ENCODE results near the gene ZNF574.

DNA sequence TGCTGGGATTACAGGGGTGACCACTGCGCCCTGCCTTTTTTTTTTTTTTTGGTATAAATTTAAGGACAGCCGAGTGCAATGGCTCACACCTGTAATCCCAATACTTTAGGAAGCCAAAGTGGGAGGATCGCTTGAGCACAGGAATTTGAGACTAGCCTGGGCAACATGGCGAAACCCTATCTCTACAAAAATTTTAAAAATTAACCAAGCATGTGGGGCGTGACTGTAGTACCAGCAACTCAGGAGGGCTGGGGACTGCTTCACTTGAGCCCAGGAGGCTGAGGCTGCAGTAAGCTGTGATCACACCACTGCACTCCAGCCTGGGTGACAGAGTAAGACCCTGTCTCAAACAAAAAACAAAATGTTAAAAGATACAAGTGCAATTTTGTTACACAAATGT lies 21.5 kb downstream of the ZNF574 start:
- TF ChIP-seq EP300 (IDR thresholded peaks at IDR 0.05), result no peak
- TF ChIP-seq POLR2AphosphoS5 (IDR thresholded peaks at IDR 0.05), result no peak
- TF ChIP-seq, protein P1, sequence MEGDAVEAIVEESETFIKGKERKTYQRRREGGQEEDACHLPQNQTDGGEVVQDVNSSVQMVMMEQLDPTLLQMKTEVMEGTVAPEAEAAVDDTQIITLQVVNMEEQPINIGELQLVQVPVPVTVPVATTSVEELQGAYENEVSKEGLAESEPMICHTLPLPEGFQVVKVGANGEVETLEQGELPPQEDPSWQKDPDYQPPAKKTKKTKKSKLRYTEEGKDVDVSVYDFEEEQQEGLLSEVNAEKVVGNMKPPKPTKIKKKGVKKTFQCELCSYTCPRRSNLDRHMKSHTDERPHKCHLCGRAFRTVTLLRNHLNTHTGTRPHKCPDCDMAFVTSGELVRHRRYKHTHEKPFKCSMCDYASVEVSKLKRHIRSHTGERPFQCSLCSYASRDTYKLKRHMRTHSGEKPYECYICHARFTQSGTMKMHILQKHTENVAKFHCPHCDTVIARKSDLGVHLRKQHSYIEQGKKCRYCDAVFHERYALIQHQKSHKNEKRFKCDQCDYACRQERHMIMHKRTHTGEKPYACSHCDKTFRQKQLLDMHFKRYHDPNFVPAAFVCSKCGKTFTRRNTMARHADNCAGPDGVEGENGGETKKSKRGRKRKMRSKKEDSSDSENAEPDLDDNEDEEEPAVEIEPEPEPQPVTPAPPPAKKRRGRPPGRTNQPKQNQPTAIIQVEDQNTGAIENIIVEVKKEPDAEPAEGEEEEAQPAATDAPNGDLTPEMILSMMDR (IDR thresholded peaks at IDR 0.05), result no peak
- TF ChIP-seq POLR2A (IDR thresholded peaks at IDR 0.05), result no peak
